HG03060 (cell line): Measurements from ENCODE around the gene CA10.

ENCODE experiments used
- ATAC-seq: cut with Tn5 transposase; IDR thresholded peaks from one replicate; pipeline ENCODE4 v1.9.1; 2021; ENCODE audit warnings: low read depth, moderate number of reproducible peaks; ENCODE audit not compliant: unreplicated experiment

Gene CA10

DNA sequence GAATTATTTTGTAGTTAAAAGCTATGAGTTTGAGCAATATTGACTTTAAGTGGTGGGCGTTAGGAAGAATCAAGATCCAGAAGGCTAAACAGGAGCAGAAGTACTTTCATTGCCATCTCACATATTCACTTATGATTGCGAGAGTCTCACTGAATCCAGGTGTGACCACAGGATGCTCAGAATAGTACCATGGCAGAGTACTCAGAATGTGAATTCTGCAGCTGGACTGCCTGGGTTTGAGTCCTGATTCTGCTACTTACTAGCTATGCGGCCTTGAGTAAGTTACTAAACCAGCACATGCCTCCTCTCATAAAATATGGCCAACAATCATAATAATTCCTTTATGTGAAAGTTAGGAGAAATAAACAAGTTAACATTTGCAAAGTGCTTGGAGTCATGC is 109.5 kb downstream of the CA10 start:
- no peak for ATAC-seq

- ATAC-seq: no peak
Measured at GRCh38 chr17:52048137-52048898, 110.2 kb downstream of the CA10 start.

GRCh38 chr17:52047086-52047485 is 111.4 kb downstream of the CA10 start:
- no peak for ATAC-seq

GRCh38 chr17:52041123-52041617 is 117.3 kb downstream of the CA10 start:
- ATAC-seq: no peak

GRCh38 chr17:52036416-52036815 is 122.1 kb downstream of the CA10 start:
- ATAC-seq: no peak

- ATAC-seq: no peak
Measured at GRCh38 chr17:52035336-52035915, 123.1 kb downstream of the CA10 start.

DNA sequence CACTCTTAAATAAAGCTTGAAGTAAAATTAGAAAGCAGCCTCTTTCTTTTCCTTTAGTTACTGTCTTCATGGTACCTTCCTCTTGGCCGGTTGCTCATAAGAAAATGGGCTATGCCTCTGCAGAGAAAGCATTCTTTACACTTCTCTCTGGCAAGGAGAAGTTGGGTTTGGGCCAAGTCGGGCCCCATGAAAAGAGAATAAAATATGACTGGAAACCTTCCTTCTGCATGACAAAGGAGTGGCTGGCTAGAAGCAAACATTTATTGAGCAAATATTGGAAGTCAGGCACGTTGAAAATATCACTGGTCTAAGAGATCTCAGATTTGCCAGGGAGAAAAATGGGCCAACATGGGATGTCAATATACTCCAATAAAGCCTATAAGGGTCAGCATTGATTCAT is 126.1 kb downstream of the CA10 start:
- ATAC-seq: no peak

DNA sequence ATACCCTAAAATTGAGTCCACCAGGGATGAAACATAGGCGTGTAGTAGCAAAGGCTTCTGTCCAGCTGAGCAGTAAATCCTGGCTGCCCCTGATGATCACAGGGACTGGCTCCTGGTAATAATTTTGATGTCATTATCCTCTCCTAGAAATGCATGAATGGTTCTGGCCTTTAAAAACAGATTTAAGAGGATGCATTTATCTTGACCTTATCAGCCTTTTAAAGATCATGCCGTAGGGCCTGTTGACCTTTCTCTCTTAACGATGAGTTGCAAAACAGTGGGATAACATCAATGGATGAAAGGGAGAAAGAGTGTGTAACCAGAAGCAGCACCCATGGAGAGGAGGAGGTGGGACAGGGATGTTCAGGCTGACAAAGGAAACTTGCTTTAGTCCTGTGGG is 128.5 kb downstream of the CA10 start:
- no peak for ATAC-seq

GRCh38 chr17:52027620-52028295 is 130.8 kb downstream of the CA10 start:
- ATAC-seq: no peak

- ATAC-seq: no peak
Measured at GRCh38 chr17:52027081-52027480, 131.4 kb downstream of the CA10 start.

DNA sequence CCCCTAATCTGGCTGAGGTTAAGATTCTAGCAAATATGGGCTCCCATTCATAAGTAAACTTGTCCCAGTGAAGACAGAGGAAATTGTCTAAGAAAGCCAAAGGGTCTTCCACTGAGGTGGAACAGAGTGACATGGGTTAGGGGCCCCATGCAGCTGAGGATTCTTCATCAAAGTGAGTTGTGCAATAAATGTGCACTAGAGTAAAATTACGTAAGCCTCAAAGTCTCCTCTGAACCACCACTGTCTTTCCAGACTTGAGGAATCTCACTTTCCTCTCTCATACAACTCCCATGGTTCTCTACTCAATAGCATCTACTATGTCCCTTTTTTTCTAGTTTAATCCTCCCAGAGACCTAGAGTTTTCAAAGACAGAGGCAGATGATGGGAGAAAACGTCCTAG is 132.4 kb downstream of the CA10 start:
- ATAC-seq: no peak

- no peak for ATAC-seq
Measured at GRCh38 chr17:52025236-52025635, 133.3 kb downstream of the CA10 start.

- ATAC-seq: no peak
Measured at GRCh38 chr17:52024300-52024870, 134.1 kb downstream of the CA10 start.

GRCh38 chr17:52011064-52011463 is 147.4 kb downstream of the CA10 start:
- no peak for ATAC-seq

DNA sequence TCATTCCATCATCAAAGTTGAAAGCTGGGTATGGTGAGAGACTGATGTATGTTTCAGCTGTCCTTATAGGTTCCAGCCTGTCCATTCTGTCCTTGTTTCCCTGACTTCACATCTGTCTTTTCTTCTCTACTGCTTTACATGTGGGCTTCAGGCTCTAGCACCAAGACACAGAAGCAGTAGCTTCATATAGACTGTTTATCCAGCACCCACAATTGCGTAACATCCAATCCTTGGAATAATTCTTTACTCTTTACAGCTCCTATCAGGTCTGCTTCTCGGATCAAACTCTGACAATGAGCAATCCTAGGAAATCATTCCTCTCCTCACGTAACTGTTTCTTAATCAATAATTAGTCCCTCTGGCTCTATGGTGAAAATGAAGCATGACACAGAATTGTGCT is 158.9 kb downstream of the CA10 start:
- no peak for ATAC-seq

DNA sequence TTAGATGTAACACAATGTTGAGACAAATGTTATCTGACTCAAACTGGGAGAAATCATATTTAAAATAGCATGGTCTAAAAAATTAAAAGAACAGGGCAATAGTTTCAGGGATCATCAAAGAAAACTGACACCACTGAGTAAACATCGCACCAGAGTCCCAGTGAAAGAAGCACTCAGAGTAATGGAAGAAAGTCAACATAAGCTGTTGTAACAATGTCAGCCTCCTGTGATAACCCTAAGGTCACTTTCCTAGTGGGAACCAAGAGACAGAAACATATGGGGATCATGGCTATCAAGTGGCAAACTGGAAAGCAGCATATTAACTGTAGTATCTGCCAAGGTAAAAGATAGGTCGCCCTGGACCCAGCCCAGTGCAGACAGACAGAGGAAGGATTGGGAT is 160.8 kb downstream of the CA10 start:
- no peak for ATAC-seq

DNA sequence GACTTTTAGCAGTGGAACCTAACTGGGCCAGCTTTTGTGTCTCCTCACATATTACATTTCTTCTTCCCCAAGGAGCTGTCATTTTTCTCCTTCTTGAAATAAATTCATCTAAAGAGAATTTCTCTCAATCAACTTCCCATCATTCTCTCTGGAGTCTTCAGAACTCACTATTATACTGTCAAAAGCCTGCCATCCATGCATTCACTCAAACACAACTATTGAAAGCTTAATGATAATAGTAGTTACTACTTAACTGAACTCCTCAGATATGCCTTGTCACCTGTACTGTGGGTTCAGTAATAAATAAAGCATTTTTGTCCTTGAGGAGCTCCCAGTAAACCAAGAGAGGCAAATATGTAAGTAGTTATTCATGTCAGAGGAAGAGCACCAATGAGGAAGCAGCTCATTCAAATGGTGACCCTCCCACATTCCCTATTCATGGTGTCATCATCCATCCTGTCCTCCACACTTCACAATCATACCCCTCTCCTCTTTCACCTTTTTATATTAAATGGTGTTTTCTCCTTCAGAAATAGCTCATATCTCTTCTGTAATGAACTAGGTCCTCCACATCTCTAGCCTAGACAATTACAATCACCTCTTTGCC is 162.6 kb downstream of the CA10 start:
- no peak for ATAC-seq

GRCh38 chr17:51992864-51993416 is 165.6 kb downstream of the CA10 start:
- no peak for ATAC-seq

- ATAC-seq: no peak
Measured at GRCh38 chr17:51971121-51971520, 187.4 kb downstream of the CA10 start.

GRCh38 chr17:51961689-51962088 is 196.8 kb downstream of the CA10 start:
- no peak for ATAC-seq

GRCh38 chr17:51957786-51958185 is 200.7 kb downstream of the CA10 start:
- ATAC-seq: no peak
